G401 (cell line): Measurements from ENCODE around the gene ZNF91. TPM values are rescaled to one million over a fixed set of nuclear protein-coding genes. Genes with fewer than 3 reads are reported as not detected.
"Not testable (repeated sequence)": the region's sequence is repeated elsewhere in the genome, so short reads cannot be mapped to it uniquely, and the experiment has no call there.

Experiments used
- DNase-seq: peaks from one replicate; pipeline ENCODE4 v3.0.0-alpha.2; 2015; ENCODE audit warnings: low spot score
- in situ Hi-C: cut with HindIII; loops from 2 replicates; pipeline ENCODE4 v1.10.0; 2016; ENCODE audit warnings: low sequenced_read_pairs, mixed read lengths
- total RNA-seq: library from RNA; depleted of rRNA; stranded (reverse); fragments of >200 nt; shearing (Covaris generic); gene quantifications from 2 replicates; pipeline ENCODE4 v1.2.3, GENCODE V29; 2014

Gene ZNF91
- total RNA-seq, 1 experiment from 2014 or later, result 30.2 TPM

GRCh38 chr19:23343434-23344010 is 51.7 kb downstream of the ZNF91 start:
- in situ Hi-C loops, result no loop called here
- DNase-seq, result peak; percentile 16

GRCh38 chr19:23328211-23328610 is 67.1 kb downstream of the ZNF91 start:
- DNase-seq, result no peak
- in situ Hi-C loops, result no loop called here

GRCh38 chr19:23321953-23322549 is 73.2 kb downstream of the ZNF91 start:
- no peak for DNase-seq
- in situ Hi-C loops, result no loop called here

GRCh38 chr19:23321403-23321802 is 73.9 kb downstream of the ZNF91 start:
- in situ Hi-C loops, result not testable (repeated sequence)
- peak; percentile 2 for DNase-seq

- in situ Hi-C loops, result not testable (repeated sequence)
Observed at GRCh38 chr19:23319571-23319970, 75.7 kb downstream of the ZNF91 start.

GRCh38 chr19:23318941-23319340 is 76.3 kb downstream of the ZNF91 start:
- DNase-seq, in situ Hi-C loops: not testable (repeated sequence)

More at GRCh38 chr19:23319571-23319970, 75.7 kb downstream of the ZNF91 start:
- DNase-seq, result not testable (repeated sequence)

- in situ Hi-C loops, result no loop called here
- no peak for DNase-seq
Observed at GRCh38 chr19:23318143-23318542, 77.1 kb downstream of the ZNF91 start.

- no peak for DNase-seq
- in situ Hi-C loops, result no loop called here
Observed at GRCh38 chr19:23315286-23315685, 80.0 kb downstream of the ZNF91 start.

- in situ Hi-C loops, result no loop called here
- DNase-seq, result no peak
Observed at GRCh38 chr19:23314505-23315251, 80.6 kb downstream of the ZNF91 start.

- in situ Hi-C loops, result no loop called here
- DNase-seq, result no peak
Observed at GRCh38 chr19:23313196-23313595, 82.1 kb downstream of the ZNF91 start.

- in situ Hi-C loops, result no loop called here
Observed at GRCh38 chr19:23312515-23312914, 82.8 kb downstream of the ZNF91 start.

GRCh38 chr19:23311551-23311950 is 83.7 kb downstream of the ZNF91 start:
- in situ Hi-C loops, result no loop called here
- no peak for DNase-seq

More at GRCh38 chr19:23312515-23312914, 82.8 kb downstream of the ZNF91 start:
- no peak for DNase-seq

- in situ Hi-C loops, result no loop called here
- DNase-seq, result no peak
Observed at GRCh38 chr19:23310729-23311211, 84.5 kb downstream of the ZNF91 start.

GRCh38 chr19:23309926-23310325 is 85.3 kb downstream of the ZNF91 start:
- in situ Hi-C loops, result no loop called here
- DNase-seq, result no peak

- in situ Hi-C loops, result no loop called here
- DNase-seq, result no peak
Observed at GRCh38 chr19:23305555-23305954, 89.7 kb downstream of the ZNF91 start.

GRCh38 chr19:23304238-23304637 is 91.0 kb downstream of the ZNF91 start:
- in situ Hi-C loops, result no loop called here
- DNase-seq, result no peak

- DNase-seq, result no peak
- in situ Hi-C loops, result no loop called here
Observed at GRCh38 chr19:23294141-23294540, 101.1 kb downstream of the ZNF91 start.

GRCh38 chr19:23289966-23290365 is 105.3 kb downstream of the ZNF91 start:
- in situ Hi-C loops, DNase-seq: not testable (repeated sequence)
